Measurements from ENCODE around the gene PLGRKT. TPM values are rescaled to one million over a fixed set of nuclear protein-coding genes. Genes with fewer than 3 reads are reported as not detected.

The PLGRKT gene
- total RNA-seq, 1 donor from 2014 or later, result not detected

DNA sequence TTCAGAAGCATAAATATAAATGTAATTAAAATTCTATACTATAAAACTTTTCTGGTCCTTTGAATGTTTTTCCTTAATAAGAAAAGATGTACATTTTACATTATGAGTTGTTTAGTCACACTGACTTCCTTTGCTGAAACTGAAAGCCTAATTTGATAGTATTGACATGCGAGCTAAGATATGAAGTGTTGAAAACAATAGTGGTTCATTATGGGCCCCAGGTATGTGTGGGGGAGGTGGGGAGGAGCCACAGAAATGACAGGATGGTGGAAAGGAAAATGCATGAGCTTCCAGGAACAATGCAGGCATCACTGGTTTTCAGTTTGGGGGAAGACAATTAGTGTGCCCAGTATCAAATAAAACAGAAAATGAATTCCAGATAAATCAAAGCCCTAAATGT lies 62.6 kb downstream of the PLGRKT start:
- Histone ChIP-seq H3K27me3 (no peaks in the 10 kb centered on the region), H3K27ac (no peak overlapping the region), H3K9me3 (no peaks in the 10 kb centered on the region), H3K36me3 (no peaks in the 10 kb centered on the region), H3K4me3 (no peak overlapping the region), H3K4me1 (no peaks in the 10 kb centered on the region)
- intact Hi-C loops (cut with DNase I), result no loop called here
- TF ChIP-seq, protein P1, sequence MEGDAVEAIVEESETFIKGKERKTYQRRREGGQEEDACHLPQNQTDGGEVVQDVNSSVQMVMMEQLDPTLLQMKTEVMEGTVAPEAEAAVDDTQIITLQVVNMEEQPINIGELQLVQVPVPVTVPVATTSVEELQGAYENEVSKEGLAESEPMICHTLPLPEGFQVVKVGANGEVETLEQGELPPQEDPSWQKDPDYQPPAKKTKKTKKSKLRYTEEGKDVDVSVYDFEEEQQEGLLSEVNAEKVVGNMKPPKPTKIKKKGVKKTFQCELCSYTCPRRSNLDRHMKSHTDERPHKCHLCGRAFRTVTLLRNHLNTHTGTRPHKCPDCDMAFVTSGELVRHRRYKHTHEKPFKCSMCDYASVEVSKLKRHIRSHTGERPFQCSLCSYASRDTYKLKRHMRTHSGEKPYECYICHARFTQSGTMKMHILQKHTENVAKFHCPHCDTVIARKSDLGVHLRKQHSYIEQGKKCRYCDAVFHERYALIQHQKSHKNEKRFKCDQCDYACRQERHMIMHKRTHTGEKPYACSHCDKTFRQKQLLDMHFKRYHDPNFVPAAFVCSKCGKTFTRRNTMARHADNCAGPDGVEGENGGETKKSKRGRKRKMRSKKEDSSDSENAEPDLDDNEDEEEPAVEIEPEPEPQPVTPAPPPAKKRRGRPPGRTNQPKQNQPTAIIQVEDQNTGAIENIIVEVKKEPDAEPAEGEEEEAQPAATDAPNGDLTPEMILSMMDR (IDR thresholded peaks at IDR 0.05), result no peak
- DNase-seq (ENCODE audit: low spot score in 2 of 2), result no peak

DNA sequence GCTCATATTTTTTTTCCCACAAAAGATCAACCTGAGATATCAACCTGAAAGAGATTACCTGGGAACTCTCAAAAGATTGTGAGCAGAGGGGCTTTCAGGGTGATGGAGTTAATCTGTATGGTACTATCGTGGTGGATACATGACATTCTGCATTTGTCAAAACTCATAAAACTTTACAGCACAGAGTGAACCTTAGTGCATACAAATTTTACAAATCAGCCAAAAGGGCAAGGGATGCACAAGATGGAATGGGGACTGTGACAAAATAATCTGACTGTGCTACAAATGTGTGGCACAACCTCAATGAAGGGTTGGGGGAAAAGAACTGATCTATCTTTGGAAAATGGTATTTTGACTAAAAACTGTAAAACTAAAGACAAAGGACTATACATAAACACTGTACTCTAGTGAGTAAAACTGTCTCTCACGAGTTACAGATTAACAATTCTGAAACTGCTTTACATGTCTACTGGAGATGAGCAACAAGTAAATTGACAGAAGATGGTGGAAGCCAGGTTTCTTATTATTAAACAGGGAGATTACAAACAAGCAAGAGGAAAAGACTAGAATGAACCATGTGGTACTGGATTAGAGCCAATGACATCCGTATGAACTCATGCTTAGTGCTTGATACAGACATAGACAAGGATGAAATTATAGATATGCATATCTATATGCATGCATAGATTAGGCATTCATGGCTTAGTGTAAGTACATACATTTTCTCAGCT lies 73.3 kb downstream of the PLGRKT start:
- H3K4me1 ChIP-seq, result peaks cover 0 to 7% of the 10 kb centered on the region in 2 donors
- no peaks in the 10 kb centered on the region for H3K36me3 ChIP-seq
- intact Hi-C loops (cut with DNase I), result no loop called here
- H3K4me3 ChIP-seq, result no peak overlapping the region
- DNase-seq (ENCODE audit: low spot score in 2 of 2), result no peak
- H3K27me3 ChIP-seq, result no peaks in the 10 kb centered on the region
- no peak overlapping the region for H3K27ac ChIP-seq
- TF ChIP-seq, protein P1 (IDR thresholded peaks at IDR 0.05), result no peak
- peaks cover 0 to 3% of the 10 kb centered on the region in 2 donors for H3K9me3 ChIP-seq

DNA sequence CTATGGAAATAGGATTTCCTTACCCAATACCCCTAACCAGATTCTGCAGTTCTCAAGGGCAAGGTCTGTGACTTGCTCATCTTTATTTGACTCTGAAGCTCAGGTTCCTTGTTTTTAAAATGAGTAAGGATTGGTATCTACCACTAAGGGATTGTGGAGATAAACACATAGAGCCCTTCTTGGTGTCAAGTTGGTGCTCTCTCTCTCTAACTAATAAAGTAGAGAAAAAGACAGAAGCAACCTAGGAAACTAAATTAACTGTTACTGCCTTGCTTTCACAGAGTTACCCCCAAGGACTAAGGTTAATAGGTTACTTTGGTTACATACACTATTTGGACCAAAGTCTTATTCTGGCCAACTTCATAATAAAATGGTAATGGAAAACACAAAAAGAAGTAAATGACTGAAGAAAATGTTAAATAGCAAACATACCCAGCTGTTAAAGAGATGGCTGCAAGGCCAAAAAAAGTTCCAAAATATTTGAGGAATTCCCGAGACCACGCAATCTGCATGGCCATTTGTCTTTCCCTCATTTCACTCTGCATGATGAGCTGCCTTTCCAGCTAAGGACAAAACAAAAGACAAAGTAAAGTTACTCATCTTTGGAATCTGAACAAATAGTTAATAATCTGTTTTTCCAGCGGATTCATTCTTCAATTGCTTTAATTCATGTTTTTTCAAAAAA lies 76.3 kb downstream of the PLGRKT start:
- Histone ChIP-seq H3K36me3 (no peaks in the 10 kb centered on the region), H3K27me3 (no peaks in the 10 kb centered on the region), H3K4me1 (peaks cover 0 to 7% of the 10 kb centered on the region in 2 donors), H3K27ac (no peak overlapping the region), H3K9me3 (no peaks in the 10 kb centered on the region), H3K4me3 (no peak overlapping the region)
- TF ChIP-seq, protein P1 (IDR thresholded peaks at IDR 0.05), result no peak
- DNase-seq (ENCODE audit: low spot score in 2 of 2), result no peak
- intact Hi-C loops (cut with DNase I), result no loop called here

DNA sequence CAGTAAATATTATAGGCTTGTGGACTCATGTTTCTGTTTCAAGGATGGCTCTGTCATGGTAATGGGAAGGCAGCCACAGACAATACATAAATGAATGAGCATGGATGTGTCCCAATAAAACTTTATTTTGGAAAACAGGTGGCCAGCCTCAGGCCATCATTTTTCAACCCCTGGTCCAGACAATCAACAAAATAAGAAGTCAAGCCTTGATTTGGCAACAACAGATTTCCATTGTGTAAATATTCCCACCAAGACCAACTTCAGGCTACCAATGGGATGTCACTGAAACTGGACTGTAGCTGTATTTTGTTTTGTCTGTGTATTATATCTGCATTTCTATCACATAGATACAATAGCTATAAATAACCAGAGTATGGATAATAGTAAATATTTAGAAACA lies 77.4 kb downstream of the PLGRKT start:
- TF ChIP-seq, protein P1 (IDR thresholded peaks at IDR 0.05), result no peak
- no peak for DNase-seq (ENCODE audit: low spot score in 2 of 2)
- Histone ChIP-seq H3K4me1 (peaks cover 0 to 7% of the 10 kb centered on the region in 2 donors), H3K9me3 (no peaks in the 10 kb centered on the region), H3K4me3 (no peak overlapping the region), H3K27me3 (no peaks in the 10 kb centered on the region), H3K36me3 (no peaks in the 10 kb centered on the region), H3K27ac (no peak overlapping the region)
- intact Hi-C loops (cut with DNase I), result no loop called here

DNA sequence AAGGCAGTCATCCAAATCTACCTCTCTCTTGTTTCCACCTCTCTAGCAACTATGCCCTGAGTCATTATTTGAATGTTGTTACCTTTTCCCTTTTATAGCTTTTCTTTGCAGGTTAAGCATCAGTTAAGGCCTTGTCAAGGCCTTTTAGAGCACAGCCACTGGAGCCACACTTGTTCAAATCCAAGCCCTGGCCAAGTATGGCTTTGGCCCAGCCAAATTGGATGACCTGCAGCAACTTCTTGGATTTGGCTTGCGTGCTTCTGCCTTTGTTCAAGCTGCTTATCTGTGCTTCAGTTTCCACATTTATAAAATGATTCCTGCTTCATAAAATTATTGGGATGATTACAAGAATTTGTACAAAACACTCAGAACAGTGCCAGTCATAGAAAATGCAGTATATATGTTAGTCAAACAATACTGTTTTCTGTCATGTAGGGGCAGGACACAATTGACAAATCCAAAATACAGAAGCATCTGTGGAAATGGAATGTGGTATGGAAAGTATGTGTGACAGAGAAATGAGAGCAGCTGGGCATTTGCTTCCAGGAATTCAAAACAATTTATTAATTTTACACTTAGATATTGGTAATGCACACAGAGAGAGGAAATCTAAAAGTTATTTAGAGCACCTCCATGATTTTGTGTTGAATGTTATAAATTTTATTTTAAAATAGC lies 80.2 kb downstream of the PLGRKT start:
- TF ChIP-seq, protein P1 (IDR thresholded peaks at IDR 0.05), result no peak

More for the DNA sequence above, 80.2 kb downstream of the PLGRKT start:
- H3K9me3 ChIP-seq, result no peaks in the 10 kb centered on the region
- peaks cover 0 to 7% of the 10 kb centered on the region in 2 donors for H3K4me1 ChIP-seq
- no peak overlapping the region for H3K4me3 ChIP-seq
- intact Hi-C loops (cut with DNase I), result no loop called here
- no peaks in the 10 kb centered on the region for H3K36me3 ChIP-seq
- DNase-seq (ENCODE audit: low spot score in 2 of 2), result no peak
- no peak overlapping the region for H3K27ac ChIP-seq
- no peaks in the 10 kb centered on the region for H3K27me3 ChIP-seq

Data from ascending aorta (tissue), 2 donors.